K562 (cell line): ENCODE results near the gene PBX1.

ENCODE experiments used
- ERF ChIP-seq: fragments of 450-650 bp; formaldehyde crosslinking; IDR thresholded peaks from 2 replicates; pipeline ENCODE4 v1.4.0; 2020; ENCODE audit warnings: mild to moderate bottlenecking, mixed read lengths
- GATAD2A ChIP-seq: fragments of 450-650 bp; IDR thresholded peaks from 2 replicates; pipeline ENCODE4 v1.6.1; 2017
- LCOR ChIP-seq: sonication (generic); formaldehyde crosslinking; IDR thresholded peaks from 2 replicates; pipeline ENCODE4 v1.8.0; 2022; ENCODE audit warnings: mild to moderate bottlenecking, missing genetic modification reagents
- PHF8 ChIP-seq: fragments of 200-600 bp; sonication (generic); IDR thresholded peaks from 2 replicates; pipeline ENCODE4 v1.6.1; 2012; ENCODE audit warnings: mixed run types, mild to moderate bottlenecking, inconsistent platforms, low read length, moderate library complexity, borderline replicate concordance
- RFX5 ChIP-seq: IDR thresholded peaks from 2 replicates; pipeline ENCODE4 v1.6.1; 2011; ENCODE audit warnings: low read depth, mild to moderate bottlenecking, improper control_type of control experiment, low read length
- TF ChIP-seq, protein P1 (sequence below): IDR thresholded peaks from 3 replicates; pipeline ENCODE4 v1.6.1; 2011; ENCODE audit warnings: borderline replicate concordance, mild to moderate bottlenecking, moderate library complexity; ENCODE audit not compliant: insufficient read length; ENCODE audit errors: extremely low read depth
- TF ChIP-seq, protein P2 (sequence below), 2 experiments: fragments of 450-650 bp in 1 of 2; IDR thresholded peaks; 2 replicates each; pipeline ENCODE4 v1.6.1; 2011 to 2017; ENCODE audit warnings: low read depth in 2 of 2, antibody characterized with exemption in 1 of 2, borderline replicate concordance in 1 of 2, low read length in 1 of 2, mild to moderate bottlenecking in 1 of 2, mixed read lengths in 1 of 2; ENCODE audit not compliant: control insufficient read depth in 1 of 2

GRCh38 chr1:164524810-164525209 is 34.2 kb upstream of the PBX1 start:
- TF ChIP-seq ERF (CRISPR knock-in tag), result no peak
- TF ChIP-seq, protein P1, sequence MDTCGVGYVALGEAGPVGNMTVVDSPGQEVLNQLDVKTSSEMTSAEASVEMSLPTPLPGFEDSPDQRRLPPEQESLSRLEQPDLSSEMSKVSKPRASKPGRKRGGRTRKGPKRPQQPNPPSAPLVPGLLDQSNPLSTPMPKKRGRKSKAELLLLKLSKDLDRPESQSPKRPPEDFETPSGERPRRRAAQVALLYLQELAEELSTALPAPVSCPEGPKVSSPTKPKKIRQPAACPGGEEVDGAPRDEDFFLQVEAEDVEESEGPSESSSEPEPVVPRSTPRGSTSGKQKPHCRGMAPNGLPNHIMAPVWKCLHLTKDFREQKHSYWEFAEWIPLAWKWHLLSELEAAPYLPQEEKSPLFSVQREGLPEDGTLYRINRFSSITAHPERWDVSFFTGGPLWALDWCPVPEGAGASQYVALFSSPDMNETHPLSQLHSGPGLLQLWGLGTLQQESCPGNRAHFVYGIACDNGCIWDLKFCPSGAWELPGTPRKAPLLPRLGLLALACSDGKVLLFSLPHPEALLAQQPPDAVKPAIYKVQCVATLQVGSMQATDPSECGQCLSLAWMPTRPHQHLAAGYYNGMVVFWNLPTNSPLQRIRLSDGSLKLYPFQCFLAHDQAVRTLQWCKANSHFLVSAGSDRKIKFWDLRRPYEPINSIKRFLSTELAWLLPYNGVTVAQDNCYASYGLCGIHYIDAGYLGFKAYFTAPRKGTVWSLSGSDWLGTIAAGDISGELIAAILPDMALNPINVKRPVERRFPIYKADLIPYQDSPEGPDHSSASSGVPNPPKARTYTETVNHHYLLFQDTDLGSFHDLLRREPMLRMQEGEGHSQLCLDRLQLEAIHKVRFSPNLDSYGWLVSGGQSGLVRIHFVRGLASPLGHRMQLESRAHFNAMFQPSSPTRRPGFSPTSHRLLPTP, result no peak
- TF ChIP-seq, protein P2, sequence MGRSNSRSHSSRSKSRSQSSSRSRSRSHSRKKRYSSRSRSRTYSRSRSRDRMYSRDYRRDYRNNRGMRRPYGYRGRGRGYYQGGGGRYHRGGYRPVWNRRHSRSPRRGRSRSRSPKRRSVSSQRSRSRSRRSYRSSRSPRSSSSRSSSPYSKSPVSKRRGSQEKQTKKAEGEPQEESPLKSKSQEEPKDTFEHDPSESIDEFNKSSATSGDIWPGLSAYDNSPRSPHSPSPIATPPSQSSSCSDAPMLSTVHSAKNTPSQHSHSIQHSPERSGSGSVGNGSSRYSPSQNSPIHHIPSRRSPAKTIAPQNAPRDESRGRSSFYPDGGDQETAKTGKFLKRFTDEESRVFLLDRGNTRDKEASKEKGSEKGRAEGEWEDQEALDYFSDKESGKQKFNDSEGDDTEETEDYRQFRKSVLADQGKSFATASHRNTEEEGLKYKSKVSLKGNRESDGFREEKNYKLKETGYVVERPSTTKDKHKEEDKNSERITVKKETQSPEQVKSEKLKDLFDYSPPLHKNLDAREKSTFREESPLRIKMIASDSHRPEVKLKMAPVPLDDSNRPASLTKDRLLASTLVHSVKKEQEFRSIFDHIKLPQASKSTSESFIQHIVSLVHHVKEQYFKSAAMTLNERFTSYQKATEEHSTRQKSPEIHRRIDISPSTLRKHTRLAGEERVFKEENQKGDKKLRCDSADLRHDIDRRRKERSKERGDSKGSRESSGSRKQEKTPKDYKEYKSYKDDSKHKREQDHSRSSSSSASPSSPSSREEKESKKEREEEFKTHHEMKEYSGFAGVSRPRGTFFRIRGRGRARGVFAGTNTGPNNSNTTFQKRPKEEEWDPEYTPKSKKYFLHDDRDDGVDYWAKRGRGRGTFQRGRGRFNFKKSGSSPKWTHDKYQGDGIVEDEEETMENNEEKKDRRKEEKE (IDR thresholded peaks at IDR 0.05; ENCODE audit: borderline replicate concordance in 1 of 2, control insufficient read depth in 1 of 2, low read depth in 2 of 2, low read length in 1 of 2), result no peak
- TF ChIP-seq GATAD2A, result no peak
- no peak for TF ChIP-seq PHF8
- TF ChIP-seq RFX5, result no peak
- TF ChIP-seq LCOR (CRISPR knock-in tag), result no peak
